ENCODE results near the gene TNNC1.

DNA sequence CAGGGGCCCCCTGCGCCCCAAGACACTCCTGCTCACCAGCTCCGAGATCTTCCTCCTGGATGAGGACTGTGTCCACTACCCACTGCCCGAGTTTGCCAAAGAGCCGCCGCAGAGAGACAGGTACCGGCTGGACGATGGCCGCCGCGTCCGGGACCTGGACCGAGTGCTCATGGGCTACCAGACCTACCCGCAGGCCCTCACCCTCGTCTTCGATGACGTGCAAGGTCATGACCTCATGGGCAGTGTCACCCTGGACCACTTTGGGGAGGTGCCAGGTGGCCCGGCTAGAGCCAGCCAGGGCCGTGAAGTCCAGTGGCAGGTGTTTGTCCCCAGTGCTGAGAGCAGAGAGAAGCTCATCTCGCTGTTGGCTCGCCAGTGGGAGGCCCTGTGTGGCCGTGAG is 38.2 kb upstream of the TNNC1 start:
- TF ChIP-seq, protein P1, sequence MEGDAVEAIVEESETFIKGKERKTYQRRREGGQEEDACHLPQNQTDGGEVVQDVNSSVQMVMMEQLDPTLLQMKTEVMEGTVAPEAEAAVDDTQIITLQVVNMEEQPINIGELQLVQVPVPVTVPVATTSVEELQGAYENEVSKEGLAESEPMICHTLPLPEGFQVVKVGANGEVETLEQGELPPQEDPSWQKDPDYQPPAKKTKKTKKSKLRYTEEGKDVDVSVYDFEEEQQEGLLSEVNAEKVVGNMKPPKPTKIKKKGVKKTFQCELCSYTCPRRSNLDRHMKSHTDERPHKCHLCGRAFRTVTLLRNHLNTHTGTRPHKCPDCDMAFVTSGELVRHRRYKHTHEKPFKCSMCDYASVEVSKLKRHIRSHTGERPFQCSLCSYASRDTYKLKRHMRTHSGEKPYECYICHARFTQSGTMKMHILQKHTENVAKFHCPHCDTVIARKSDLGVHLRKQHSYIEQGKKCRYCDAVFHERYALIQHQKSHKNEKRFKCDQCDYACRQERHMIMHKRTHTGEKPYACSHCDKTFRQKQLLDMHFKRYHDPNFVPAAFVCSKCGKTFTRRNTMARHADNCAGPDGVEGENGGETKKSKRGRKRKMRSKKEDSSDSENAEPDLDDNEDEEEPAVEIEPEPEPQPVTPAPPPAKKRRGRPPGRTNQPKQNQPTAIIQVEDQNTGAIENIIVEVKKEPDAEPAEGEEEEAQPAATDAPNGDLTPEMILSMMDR (conservative IDR thresholded peaks at IDR 0.05 in 1 of 2, IDR thresholded peaks at IDR 0.05 in 1 of 2; ENCODE audit: low read depth in 1 of 2, low read length in 2 of 2): no peak
- no peak for TF ChIP-seq EZH2 (IDR thresholded peaks at IDR 0.05; ENCODE audit: low read length, missing control alignments)
